NCI-H460 (cell line): ENCODE measurements around the gene TMEM89. TPM values are rescaled to one million over a fixed set of nuclear protein-coding genes. Genes with fewer than 3 reads are reported as not detected.

ENCODE experiments used
- DNase-seq: peaks from one replicate; pipeline ENCODE4 v3.0.0-alpha.2; 2016; ENCODE audit warnings: low read depth; ENCODE audit errors: extremely low read depth
- total RNA-seq: library from RNA; depleted of rRNA; stranded (reverse); fragments of >200 nt; shearing (Covaris generic); gene quantifications from 2 replicates; pipeline ENCODE4 v1.2.3, GENCODE V29; 2014; rRNA removed

The TMEM89 gene
- total RNA-seq, 1 experiment from 2014 or later, result not detected

DNA sequence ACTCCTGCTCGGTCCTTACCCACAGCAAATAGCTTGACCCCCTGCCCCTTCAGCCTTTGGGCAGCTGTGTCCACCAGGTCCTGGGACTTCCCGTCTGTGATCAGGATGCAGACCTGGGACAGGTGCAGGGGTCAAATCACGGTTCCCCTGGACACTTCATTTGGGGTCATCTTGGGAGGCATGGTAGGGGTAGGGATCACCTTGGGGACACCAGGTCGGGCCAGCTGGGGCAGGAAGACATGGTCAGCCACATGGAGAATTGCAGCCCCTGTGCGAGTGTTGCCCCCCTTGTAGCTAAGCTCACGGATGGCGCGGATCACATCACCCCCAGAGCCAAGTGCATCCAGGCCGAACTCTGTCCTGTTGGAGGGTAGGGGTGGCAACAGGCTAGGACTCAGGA is 28.2 kb downstream of the TMEM89 start:
- no peak for DNase-seq

DNA sequence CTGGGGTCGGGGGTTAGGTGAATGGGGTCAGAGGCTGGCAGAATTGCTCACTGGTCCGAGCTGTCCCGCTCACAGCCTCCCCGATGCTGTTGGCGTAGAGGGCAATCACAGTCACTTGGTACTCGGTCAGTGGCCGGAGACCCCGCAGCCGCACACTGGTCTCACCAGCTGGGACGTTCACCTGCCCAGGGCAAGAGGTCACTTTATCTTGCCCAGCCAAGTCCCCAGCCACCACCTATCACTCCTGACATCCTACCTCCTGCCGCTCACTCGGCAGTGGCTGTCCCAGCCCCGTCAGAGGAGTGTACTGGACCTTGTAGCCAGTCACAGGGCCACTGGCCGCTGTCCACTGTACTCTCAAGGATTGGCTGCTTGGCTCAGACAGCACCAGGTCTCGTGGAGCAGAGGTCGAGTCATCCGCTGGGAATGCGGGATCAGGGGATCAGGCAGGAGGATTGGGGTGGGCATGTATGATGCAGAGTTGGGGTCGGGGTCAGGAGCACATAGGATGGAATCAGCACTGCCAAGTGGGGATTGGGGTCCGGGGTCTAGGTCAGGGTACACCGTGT is 29.0 kb downstream of the TMEM89 start:
- no peak for DNase-seq

DNA sequence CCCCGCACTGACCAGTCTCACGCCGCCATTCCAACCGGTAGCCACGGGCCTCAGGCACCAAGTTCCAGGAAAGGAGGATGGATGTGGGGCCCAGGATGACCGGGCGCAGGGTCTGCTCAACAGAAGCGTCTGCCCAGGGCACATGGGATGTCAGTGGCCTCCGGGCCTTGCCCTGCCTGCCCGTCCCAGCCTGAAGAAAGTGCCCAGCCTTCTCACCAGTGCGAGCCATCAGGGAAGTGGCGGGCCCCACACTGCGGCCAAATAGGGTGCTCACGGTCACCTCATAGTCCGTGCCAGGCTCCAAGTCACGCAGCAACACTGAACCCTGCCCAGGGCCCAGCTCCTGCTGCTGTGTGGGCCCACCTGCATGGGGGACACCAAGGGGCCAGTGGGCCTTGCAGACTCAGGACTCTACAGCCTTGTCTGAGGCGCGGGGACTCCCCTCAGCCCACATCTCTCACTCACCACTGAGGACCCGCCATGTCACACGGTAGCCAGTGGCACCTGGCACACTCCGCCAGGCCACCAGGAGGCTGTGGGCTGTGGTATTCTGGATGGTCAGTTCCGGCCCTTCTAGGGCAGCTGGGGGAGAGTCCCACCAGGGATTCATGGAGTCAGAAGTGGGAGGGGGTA is 29.6 kb downstream of the TMEM89 start:
- DNase-seq, result no peak

DNA sequence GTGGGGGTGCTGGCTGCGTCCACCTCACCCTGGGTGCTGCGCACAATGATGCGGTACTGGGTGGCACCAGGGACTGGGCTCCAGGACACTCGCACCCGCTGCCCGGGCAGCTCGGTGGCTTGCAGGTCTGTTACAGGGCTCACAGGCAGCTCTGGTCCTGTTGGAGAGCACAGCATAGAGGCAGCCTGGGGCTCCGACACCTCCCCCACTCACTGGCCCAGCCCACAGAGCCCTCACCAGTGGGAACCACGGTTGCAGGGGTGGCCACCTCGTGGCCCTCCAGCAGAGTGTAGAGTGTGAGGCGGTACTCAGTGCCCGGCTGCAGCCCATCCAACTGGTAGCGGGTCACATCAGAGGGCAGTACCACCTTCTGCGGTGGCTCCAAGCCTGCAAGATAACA is 30.1 kb downstream of the TMEM89 start:
- no peak for DNase-seq

DNA sequence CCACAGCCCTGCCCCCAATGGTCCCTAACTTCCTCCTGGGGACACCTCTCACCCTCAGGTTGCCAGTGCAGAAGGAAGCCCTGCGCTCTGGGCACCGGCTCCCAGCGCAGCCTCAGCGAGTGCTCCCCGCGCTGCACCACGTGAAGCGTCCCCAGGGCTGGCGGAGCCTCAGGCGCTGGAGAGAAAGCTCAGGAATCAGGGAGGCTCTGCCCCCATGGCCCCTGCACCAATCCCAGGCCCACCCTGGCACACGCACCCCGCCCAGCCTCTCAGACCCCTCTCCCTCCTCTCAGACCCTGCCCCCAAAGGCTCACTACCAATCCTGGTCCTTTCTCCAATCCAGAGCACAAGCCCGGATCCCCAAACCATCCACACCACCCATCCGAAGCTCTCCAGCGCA is 33.3 kb downstream of the TMEM89 start:
- DNase-seq, result no peak

DNA sequence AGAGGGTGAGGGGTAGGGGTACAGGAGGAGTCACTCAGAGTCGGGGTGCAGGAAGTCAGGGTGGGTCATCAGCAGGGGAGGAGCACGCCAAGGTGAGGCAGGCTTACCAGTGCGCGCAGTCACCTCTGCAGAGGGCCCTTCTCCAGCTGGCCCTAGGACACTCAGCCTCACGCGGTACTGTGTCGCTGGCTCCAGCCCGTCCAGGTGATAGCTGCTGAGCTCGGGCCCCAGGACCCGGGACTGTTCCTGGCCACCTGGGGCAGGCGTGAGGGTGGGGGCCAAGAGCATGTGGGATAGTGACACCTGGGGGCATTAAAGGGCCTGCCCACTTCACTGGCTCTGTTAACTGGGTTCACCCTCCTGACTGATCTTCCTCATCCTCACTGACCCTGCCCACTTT is 33.9 kb downstream of the TMEM89 start:
- no peak for DNase-seq

DNA sequence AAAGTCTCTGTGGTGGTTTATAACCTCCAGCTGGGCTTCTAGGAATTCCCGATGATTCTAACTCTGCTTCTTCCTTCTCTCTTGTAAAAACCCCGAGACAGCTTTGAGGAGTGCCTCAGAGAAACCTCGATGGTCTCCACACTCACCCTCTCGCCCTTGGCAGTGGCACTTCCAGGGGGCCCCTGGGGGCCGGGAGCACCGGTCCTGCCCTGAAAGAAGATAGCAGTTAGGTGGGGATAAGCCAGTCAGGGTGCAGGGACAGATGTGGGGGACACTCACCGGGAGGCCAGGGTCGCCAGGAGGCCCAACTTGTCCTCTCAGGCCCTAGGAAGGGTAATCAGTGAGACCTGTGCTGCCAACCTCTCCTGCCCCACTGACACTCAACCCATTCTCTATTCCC is 36.2 kb downstream of the TMEM89 start:
- no peak for DNase-seq

DNA sequence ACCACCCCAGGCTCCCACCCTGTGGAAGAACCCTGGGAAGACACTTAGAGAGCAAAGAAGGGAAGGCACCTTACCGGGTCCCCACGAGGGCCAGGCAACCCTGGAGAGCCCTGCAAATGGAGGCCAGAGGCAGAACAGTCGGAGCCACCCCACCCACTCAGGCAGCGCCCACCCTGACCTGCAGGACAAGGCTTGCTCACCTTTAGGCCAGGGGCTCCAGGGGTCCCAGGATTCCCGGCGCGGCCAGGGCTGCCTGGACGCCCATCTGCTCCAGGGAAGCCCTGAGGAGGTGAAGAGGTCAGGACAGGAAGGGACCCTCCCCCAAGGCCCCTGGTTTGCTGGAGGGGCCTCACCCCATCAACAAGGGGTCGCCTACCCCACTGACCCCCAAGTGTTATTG is 36.7 kb downstream of the TMEM89 start:
- DNase-seq, result no peak

DNA sequence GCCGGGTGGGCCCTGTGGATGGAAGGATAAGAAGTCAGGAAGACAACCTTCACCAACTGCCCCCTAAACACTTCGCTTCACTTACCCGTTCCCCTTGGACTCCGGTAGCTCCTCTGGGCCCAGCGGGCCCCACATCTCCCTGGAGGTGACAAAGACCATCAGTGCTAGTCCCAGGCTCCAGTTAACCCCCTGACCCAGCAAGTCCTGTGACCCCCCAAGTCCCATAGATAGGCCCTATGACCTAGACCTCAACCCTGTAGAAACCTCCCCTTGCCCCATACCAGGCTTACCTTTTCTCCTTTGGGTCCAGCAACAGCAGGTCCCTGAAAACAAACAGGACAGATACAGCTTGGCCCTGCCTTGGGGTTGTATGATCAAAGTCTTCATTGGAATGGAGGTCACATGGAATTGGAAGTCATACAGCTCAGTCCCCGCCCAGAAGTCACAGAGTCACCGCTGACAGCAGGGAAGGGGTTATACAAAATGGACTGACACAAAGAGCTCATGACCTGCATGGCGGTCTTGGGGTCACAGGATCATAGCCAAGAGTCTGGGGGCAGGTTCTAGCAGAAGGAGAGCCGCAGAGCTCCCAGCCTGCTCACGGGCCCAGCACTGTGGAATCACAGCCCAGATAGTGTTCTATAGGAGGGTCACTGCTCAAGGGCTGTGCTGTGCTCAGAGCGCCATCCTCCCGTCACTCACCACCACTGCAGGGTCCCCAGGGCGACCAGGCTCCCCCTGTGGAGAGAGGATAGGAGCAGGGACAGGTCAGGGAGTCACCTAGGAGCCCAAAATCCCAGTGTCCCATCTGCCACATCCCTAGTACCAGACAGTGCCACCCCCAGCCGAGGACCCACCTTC is 39.7 kb downstream of the TMEM89 start:
- no peak for DNase-seq

DNA sequence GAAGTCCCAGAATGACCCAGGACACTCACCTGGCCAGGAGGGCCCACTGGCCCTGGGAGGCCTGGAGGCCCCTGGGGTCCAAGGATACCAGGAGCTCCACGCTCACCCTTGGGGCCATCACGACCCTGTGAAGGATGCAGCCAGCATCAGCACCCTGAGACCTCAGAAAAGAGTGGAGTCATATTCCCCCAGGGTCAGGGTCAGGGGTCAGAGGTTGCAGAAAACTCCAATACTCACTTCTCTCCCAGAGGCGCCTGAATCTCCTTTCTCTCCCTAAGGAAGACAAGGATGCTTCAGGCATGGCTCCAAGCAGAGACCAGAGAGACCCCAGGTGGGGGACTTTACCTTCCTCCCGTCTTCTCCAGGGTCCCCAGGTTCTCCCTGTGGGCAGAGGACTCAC is 44.9 kb downstream of the TMEM89 start:
- DNase-seq, result no peak

DNA sequence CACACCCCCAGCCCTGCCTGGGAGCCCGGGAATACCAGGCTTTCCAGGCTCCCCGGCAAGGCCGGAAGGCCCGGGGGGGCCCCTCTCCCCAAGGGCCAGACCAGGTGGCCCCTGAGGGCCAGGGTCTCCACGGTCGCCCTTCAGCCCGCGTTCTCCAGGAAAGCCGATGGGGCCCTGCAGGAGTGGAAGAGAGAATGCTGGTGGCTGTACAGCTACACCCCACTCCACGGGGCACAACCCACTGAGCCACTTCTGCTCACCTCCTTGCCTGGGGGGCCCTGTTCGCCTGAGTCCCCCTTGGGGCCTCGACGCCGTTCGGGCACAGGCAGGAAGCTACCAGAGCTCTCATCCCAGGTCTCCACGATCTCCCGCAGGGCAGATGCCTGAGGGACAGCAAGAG is 46.2 kb downstream of the TMEM89 start:
- no peak for DNase-seq

DNA sequence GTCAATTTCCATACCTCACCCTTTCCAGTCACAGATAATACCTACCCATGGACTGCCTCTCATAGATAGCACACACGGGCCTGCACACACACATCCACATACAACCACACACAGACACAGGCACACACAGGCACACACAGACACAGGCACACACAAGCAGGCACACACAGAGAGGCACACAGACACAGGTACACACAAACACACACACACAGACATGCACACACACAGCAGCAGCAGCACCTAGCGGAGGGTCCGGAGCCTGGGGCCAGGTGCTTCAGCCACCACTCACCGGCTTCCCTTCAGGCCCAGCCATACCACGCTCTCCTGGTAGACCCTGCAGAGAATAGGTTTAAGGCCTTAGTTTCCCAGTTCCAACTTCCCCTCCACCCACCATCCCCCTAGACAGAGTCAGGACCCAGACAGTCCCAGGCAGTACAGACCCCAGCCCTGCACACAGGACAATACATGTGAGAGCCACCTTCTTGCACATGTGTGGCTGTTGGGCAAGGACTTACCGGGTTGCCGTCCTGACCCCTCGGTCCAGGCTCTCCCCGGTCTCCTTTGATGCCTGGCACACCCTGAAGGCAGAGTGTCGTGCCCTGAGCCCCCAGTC is 47.5 kb downstream of the TMEM89 start:
- DNase-seq, result no peak

DNA sequence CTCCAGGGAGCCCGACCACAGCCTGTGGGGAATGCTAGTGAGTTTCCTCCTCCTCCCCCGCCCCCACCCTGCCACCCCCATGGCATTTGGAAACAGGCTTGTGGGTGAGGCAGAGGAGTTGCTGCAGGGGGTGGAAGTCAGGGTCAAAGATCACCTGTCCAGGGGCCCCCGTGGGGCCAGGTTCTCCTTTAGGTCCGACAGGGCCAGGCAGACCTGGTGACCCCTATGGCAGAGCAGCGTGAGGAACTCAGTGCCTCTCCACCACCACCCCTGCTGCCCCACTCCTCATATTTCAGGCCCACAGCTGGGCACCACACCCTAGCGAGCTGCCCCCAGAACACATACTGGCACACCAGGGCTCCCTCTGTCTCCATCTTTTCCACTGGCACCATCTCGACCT is 49.1 kb downstream of the TMEM89 start:
- DNase-seq, result no peak

DNA sequence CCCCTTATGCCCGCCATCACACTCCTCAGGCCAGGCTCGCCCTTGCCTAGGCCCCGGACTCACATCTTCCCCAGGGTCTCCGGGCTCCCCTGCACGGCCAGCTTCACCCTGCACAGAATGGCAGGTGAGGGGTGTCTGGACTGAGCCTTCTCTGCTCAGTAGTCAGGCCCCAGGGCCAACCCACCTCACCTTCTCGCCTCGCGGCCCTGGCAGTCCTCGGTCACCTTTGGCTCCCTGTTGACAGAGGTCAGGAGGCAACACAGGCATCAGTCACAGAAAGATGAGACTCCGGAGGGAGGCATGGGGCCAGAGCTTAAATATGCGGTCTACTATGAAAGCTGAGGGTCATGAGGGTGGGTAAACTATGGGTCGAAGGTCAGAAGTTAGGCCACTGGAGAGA is 49.6 kb downstream of the TMEM89 start:
- DNase-seq, result no peak

Other genes starting within 250 kb of the TMEM89 start
- gene FBXW12, start 249.6 kb downstream of the TMEM89 start, total RNA-seq, result not detected in 2 replicates
- gene PLXNB1, start 191.7 kb downstream of the TMEM89 start, total RNA-seq, result 4.3 and 5.6 TPM in 2 replicates
- 16.2 and 20.5 TPM in 2 replicates for gene CCDC51, start 181.7 kb downstream of the TMEM89 start, total RNA-seq
- gene TMA7, start 181.5 kb downstream of the TMEM89 start, total RNA-seq, result 392 and 447 TPM in 2 replicates
- gene ATRIP, start 175.0 kb downstream of the TMEM89 start, total RNA-seq, result 5.6 and 5.9 TPM in 2 replicates
- gene SHISA5, start 117.6 kb downstream of the TMEM89 start, total RNA-seq, result 124 and 139 TPM in 2 replicates
- 5.7 and 6.8 TPM in 2 replicates for gene PFKFB4, start 65.0 kb downstream of the TMEM89 start, total RNA-seq
- not detected in 2 replicates for gene UCN2, start 58.0 kb downstream of the TMEM89 start, total RNA-seq
- gene COL7A1, start 26.4 kb downstream of the TMEM89 start, total RNA-seq, result 0.63 and 4.2 TPM in 2 replicates
- gene UQCRC1, start 12.1 kb downstream of the TMEM89 start, total RNA-seq, result 193 and 196 TPM in 2 replicates
- 7.7 and 9.4 TPM in 2 replicates for gene SLC26A6, start 13.7 kb upstream of the TMEM89 start, total RNA-seq
- 0.79 and 1.4 TPM in 2 replicates for gene CELSR3, start 41.1 kb upstream of the TMEM89 start, total RNA-seq
- gene NCKIPSD, start 64.1 kb upstream of the TMEM89 start, total RNA-seq, result 15.9 and 17.2 TPM in 2 replicates
- 45.0 and 56.3 TPM in 2 replicates for gene IP6K2, start 95.5 kb upstream of the TMEM89 start, total RNA-seq
- 20.5 and 23.1 TPM in 2 replicates for gene PRKAR2A, start 226.1 kb upstream of the TMEM89 start, total RNA-seq